Measurements from ENCODE around the gene RFNG. TPM values are rescaled to one million over a fixed set of nuclear protein-coding genes. Genes with fewer than 3 reads are reported as not detected.

The RFNG gene
- total RNA-seq, 1 experiment from 2014 or later = 43.0 TPM

- Histone ChIP-seq H3K27me3 (ENCODE audit: control insufficient read depth, insufficient read depth, low read length) (no peaks in the 10 kb centered on the region), H3K4me3 (ENCODE audit: insufficient read depth, low read depth, low read length) (no peak overlapping the region), H3K36me3 (replicated peaks; ENCODE audit: control insufficient read depth, insufficient read depth, low read length) (peaks cover 45% of the 10 kb centered on the region)
- no peak for DNase-seq
Observed at GRCh38 chr17:82084373-82085030, 32.9 kb upstream of the RFNG start.

- peaks cover 40% of the 10 kb centered on the region for H3K36me3 ChIP-seq (replicated peaks; ENCODE audit: control insufficient read depth, insufficient read depth, low read length)
- no peaks in the 10 kb centered on the region for H3K27me3 ChIP-seq (ENCODE audit: control insufficient read depth, insufficient read depth, low read length)
- H3K4me3 ChIP-seq (ENCODE audit: insufficient read depth, low read depth, low read length) = no peak overlapping the region
- DNase-seq = no peak
Observed at GRCh38 chr17:82083533-82084359, 32.1 kb upstream of the RFNG start.

GRCh38 chr17:82083009-82083408 is 31.4 kb upstream of the RFNG start:
- no peak overlapping the region for H3K4me3 ChIP-seq (ENCODE audit: insufficient read depth, low read depth, low read length)
- DNase-seq = no peak
- no peaks in the 10 kb centered on the region for H3K27me3 ChIP-seq (ENCODE audit: control insufficient read depth, insufficient read depth, low read length)
- H3K36me3 ChIP-seq (replicated peaks; ENCODE audit: control insufficient read depth, insufficient read depth, low read length) = peaks cover 38% of the 10 kb centered on the region

- H3K4me3 ChIP-seq (ENCODE audit: insufficient read depth, low read depth, low read length) = no peak overlapping the region
- no peak for DNase-seq
- H3K36me3 ChIP-seq (replicated peaks; ENCODE audit: control insufficient read depth, insufficient read depth, low read length) = peaks cover 37% of the 10 kb centered on the region
- no peaks in the 10 kb centered on the region for H3K27me3 ChIP-seq (ENCODE audit: control insufficient read depth, insufficient read depth, low read length)
Observed at GRCh38 chr17:82082456-82082855, 30.8 kb upstream of the RFNG start.

GRCh38 chr17:82081966-82082365 is 30.4 kb upstream of the RFNG start:
- no peak overlapping the region for H3K4me3 ChIP-seq (ENCODE audit: insufficient read depth, low read depth, low read length)
- no peak for DNase-seq
- H3K27me3 ChIP-seq (ENCODE audit: control insufficient read depth, insufficient read depth, low read length) = no peaks in the 10 kb centered on the region
- H3K36me3 ChIP-seq (replicated peaks; ENCODE audit: control insufficient read depth, insufficient read depth, low read length) = peaks cover 34% of the 10 kb centered on the region

GRCh38 chr17:82081546-82081945 is 29.9 kb upstream of the RFNG start:
- H3K4me3 ChIP-seq (ENCODE audit: insufficient read depth, low read depth, low read length) = no peak overlapping the region
- H3K36me3 ChIP-seq (replicated peaks; ENCODE audit: control insufficient read depth, insufficient read depth, low read length) = peaks cover 30% of the 10 kb centered on the region
- no peaks in the 10 kb centered on the region for H3K27me3 ChIP-seq (ENCODE audit: control insufficient read depth, insufficient read depth, low read length)
- DNase-seq = no peak

- no peak for DNase-seq
- peaks cover 28% of the 10 kb centered on the region for H3K36me3 ChIP-seq (replicated peaks; ENCODE audit: control insufficient read depth, insufficient read depth, low read length)
- no peak overlapping the region for H3K4me3 ChIP-seq (ENCODE audit: insufficient read depth, low read depth, low read length)
- H3K27me3 ChIP-seq (ENCODE audit: control insufficient read depth, insufficient read depth, low read length) = no peaks in the 10 kb centered on the region
Observed at GRCh38 chr17:82080789-82081464, 29.3 kb upstream of the RFNG start.

- H3K27me3 ChIP-seq (ENCODE audit: control insufficient read depth, insufficient read depth, low read length) = no peaks in the 10 kb centered on the region
- peaks cover 26% of the 10 kb centered on the region for H3K36me3 ChIP-seq (replicated peaks; ENCODE audit: control insufficient read depth, insufficient read depth, low read length)
- no peak for DNase-seq
- H3K4me3 ChIP-seq (ENCODE audit: insufficient read depth, low read depth, low read length) = no peak overlapping the region
Observed at GRCh38 chr17:82080048-82080788, 28.6 kb upstream of the RFNG start.

GRCh38 chr17:82079001-82079677 is 27.5 kb upstream of the RFNG start:
- H3K4me3 ChIP-seq (ENCODE audit: insufficient read depth, low read depth, low read length) = no peak overlapping the region
- no peaks in the 10 kb centered on the region for H3K27me3 ChIP-seq (ENCODE audit: control insufficient read depth, insufficient read depth, low read length)
- DNase-seq = no peak
- peaks cover 22% of the 10 kb centered on the region for H3K36me3 ChIP-seq (replicated peaks; ENCODE audit: control insufficient read depth, insufficient read depth, low read length)

- DNase-seq = no peak
- H3K36me3 ChIP-seq (replicated peaks; ENCODE audit: control insufficient read depth, insufficient read depth, low read length) = peaks cover 20% of the 10 kb centered on the region
- no peak overlapping the region for H3K4me3 ChIP-seq (ENCODE audit: insufficient read depth, low read depth, low read length)
- no peaks in the 10 kb centered on the region for H3K27me3 ChIP-seq (ENCODE audit: control insufficient read depth, insufficient read depth, low read length)
Observed at GRCh38 chr17:82078433-82078832, 26.8 kb upstream of the RFNG start.

- Histone ChIP-seq H3K4me3 (ENCODE audit: insufficient read depth, low read depth, low read length) (no peak overlapping the region), H3K27me3 (ENCODE audit: control insufficient read depth, insufficient read depth, low read length) (no peaks in the 10 kb centered on the region), H3K36me3 (replicated peaks; ENCODE audit: control insufficient read depth, insufficient read depth, low read length) (peaks cover 15% of the 10 kb centered on the region)
- peak; percentile 77 for DNase-seq
Observed at GRCh38 chr17:82077617-82078358, 26.2 kb upstream of the RFNG start.

- Histone ChIP-seq H3K36me3 (replicated peaks; ENCODE audit: control insufficient read depth, insufficient read depth, low read length) (peaks cover 10% of the 10 kb centered on the region), H3K4me3 (ENCODE audit: insufficient read depth, low read depth, low read length) (no peak overlapping the region), H3K27me3 (ENCODE audit: control insufficient read depth, insufficient read depth, low read length) (no peaks in the 10 kb centered on the region)
- peak; percentile 79 for DNase-seq
Observed at GRCh38 chr17:82076785-82077591, 25.4 kb upstream of the RFNG start.

Measured in H7 (cell line).